Sigmoid colon (tissue), 4 donors: ENCODE data around the gene CYTH4.

Source experiments
- EP300 ChIP-seq, 4 donors: sonication (generic); formaldehyde crosslinking; IDR thresholded peaks; one replicate each; pipeline ENCODE4 v1.6.1; 2017; ENCODE audit warnings: antibody characterized with exemption in 4 of 4
- TF ChIP-seq, protein P1 (sequence below), 4 experiments: fragments of 450-650 bp in 3 of 4; fragments of 200-600 bp in 1 of 4; IDR thresholded peaks; one replicate each; pipeline ENCODE4 v1.5.1; 2016 to 2019; ENCODE audit warnings: antibody characterized with exemption in 4 of 4, mild to moderate bottlenecking in 3 of 4, moderate library complexity in 2 of 4

DNA sequence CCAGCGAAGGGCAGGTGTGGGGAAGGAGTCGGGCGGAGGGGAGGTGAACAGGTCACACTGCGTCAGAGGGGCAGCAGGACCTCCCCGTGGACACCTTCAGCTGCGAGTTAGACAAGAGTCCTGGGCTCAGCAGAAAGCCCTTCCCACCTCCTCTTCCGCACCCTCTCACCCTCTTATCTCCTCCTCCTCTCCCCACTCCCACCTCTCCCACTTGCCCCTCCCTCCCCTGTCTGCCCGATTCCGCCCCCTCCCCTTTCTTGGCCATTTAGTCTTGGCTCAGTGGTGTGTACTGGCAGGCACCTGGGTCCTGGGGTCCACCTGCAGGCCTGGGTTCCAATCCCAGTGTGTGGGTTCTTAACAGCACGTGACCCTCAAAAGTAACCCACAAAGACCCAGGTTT is 37.2 kb downstream of the CYTH4 start:
- TF ChIP-seq, protein P1, sequence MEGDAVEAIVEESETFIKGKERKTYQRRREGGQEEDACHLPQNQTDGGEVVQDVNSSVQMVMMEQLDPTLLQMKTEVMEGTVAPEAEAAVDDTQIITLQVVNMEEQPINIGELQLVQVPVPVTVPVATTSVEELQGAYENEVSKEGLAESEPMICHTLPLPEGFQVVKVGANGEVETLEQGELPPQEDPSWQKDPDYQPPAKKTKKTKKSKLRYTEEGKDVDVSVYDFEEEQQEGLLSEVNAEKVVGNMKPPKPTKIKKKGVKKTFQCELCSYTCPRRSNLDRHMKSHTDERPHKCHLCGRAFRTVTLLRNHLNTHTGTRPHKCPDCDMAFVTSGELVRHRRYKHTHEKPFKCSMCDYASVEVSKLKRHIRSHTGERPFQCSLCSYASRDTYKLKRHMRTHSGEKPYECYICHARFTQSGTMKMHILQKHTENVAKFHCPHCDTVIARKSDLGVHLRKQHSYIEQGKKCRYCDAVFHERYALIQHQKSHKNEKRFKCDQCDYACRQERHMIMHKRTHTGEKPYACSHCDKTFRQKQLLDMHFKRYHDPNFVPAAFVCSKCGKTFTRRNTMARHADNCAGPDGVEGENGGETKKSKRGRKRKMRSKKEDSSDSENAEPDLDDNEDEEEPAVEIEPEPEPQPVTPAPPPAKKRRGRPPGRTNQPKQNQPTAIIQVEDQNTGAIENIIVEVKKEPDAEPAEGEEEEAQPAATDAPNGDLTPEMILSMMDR (IDR thresholded peaks at IDR 0.05): no peak
- TF ChIP-seq EP300 (IDR thresholded peaks at IDR 0.05): no peak
